Raji (cell line): ENCODE data around the gene TBC1D17.
A peak's percentile ranks its signal among the peaks of the same experiment; 100 is the strongest.

Experiments
- POLR2A ChIP-seq: IDR thresholded peaks from 2 replicates; pipeline ENCODE4 v1.6.1; 2011; ENCODE audit warnings: low read depth, low read length, control low read depth; ENCODE audit not compliant: insufficient read depth

TBC1D17 gene

DNA sequence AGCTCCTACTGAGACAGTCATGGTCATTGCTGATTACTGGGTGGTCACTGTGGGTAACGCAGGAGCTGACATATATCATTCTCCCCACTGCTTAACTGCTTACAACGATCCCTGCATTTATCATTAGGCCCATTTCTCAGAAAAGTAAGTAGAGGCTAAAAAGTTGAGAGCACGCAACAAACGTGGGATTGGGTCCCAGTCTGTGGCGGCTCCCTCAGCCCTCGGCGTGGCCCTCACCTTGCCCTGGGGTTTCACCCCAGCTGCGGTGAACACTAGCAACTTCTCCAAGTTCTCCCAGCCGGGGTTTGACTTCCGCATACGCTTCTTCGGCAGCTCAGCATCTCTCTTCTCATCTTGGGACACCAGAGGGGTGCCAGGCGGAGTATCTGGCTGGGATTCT is 12.6 kb upstream of the TBC1D17 start:
- no peak for TF ChIP-seq POLR2A

DNA sequence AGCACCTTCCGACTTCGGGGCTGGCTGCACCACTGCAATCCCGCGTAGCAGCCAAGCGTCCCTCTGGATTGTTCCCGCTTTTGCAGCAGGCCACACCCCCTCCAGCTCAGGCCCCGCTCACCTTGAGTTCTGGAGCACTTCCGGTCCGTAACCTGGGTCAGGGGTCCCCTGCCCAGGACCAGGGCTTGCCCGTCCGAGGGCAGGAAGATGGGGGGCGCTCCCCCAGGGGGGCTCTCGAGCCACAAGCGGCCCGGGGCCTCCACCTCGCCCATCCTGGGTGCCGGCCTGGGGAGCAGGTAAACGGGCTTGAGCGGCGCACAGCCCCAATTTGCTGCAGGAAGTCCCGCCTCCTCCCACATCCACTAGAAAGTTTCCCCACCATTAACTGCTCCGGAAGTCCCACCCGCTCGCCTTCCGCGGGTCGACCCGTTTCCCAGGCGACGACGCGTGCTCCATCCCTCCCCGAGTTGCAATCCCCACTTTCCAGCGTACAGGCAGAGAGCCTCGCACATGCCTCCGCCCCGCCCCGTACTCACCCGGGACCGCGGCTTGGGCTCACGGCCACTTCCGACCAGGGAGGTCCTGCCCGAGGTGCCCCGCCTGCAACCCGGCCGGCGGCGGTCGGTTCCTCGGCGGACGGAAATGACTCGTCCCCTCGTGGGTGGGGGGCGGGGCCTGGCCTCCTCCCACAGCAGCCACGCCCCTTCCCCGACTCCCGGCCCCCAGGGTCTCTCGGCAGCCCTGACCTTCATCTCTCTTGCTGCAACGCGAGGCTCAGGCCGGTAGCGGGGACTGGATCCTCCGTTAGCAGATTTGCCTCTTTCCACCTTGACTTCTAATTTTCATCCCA is 10.3 kb upstream of the TBC1D17 start, which contains the start of gene PNKP:
TSS of gene PNKP (minus strand) at position 644 of the 850 bp plus-strand sequence. CDS start at position 272, 372 bp downstream.
- peak; percentile 89 for TF ChIP-seq POLR2A

DNA sequence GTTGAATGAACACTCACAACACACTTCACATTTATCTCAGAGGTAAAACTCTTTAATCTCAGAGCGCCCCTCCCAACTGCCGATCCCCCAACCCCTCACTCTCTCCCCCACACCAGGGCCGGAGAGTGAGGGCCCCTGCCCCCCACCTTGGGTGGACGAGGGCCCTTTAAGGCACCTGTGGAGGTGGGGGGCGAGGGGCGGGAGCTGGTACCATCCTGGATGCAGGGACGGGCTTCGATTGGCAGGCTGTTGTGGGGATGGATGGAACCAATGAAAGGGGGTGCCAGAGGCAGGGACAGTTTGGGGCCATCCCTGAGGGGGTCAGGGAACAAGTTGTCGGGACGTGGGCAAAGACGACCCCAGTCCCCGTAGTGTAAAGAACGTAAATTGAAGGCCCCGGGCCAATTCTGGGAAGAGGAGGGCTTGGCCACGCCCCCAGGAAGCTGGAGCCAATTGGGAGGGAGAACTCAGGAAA is 8.5 kb upstream of the TBC1D17 start:
- TF ChIP-seq POLR2A = no peak

DNA sequence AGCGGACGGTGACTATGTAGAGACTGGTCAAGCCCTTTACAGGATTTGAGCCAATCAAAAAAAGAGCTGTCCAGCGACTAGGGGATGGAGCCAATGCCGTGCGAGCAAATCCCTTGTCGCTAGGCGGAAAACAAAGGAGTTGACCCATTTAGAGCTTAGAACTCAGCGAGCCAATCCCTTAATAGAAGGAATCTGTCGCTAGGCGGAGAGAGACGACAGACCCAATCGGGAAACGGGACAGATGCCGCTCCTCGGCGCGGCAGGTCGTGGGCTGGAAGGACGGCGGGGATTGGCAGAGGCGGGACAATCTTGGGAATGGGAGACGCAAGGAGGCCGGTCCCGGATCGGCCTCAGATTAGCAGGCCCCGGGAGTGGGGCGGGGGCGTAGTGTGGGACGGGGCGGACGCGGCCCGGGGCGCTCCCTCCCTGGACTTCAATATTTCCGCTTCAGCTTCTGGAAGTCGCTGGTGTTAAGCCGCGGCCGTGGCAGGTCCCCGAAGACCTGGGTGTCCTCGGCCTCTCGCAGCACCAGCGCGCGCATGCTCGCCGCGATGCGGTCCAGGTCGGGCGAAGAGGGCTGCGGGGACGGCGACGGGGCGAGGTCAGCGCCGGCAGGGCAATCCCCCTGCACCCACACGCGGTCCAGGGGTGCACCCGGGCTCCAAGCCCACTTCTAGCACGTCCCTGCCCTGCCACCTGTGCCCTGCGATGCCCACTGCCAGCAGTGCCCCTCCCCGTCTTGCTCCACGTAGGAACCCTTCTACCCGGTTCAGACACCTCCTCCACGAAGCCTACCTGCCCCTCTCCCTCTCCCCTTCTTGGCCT is 7.8 kb upstream of the TBC1D17 start:
- peak; percentile 66; the same call in 1 of the 2 replicates for TF ChIP-seq POLR2A

DNA sequence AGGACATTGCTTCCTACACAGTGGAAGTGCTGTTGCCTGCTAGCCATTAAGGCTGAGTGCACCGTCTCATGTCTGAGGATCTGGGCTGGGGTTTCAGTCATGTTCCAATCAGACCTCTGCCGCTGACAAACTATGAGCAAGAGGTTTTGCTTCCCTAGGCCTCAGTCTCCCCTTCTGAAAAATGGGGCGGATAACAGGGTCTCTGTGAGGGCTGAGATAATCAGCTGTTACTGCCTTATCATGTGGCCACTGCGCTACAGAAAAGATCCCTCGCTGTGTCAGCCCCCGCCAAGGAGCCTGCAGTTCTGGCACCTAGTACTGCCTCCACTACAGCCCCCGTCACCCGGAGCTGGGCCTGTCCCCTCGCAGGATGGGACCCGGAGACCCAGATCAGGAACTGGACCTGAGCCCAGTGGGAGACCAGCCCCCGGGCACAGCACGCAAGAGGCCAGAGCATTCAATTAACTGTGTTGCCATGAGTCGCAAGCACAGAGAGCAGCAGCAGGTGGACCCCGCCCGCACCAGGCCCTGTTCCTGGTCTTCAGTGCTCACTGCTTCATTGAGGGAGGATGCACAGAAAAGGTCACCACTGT is 7.1 kb upstream of the TBC1D17 start:
- TF ChIP-seq POLR2A = no peak

DNA sequence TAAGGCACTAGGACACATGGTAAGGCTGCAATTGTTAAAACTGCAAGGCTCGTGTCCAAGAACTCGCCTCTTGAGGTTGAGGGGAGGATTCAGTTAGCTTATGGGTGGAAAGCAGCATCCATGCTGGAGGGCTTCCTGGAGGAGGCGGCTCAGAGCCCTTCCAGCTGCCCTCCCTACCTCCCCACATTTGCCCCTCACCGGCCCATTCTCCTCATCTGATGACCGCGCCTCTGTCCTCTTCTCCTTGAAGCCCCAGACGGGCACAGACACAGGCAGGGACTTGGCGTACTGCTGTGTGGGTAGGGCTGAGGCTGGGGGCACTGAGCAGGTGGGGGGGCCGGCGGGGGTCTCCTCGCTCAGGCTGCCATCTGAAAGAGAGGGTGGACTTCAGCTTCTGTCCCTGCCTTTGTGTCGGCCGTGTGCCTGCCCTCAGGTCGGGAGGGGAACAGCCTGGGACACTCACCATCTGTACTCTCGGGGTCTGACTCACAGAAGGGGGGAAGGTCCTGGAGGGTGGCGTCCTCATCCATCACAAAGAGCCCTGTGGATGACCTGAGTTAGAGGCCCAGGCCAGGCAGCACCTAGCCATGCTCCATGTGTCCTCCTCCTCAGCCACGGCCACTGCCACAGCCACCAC is 6.0 kb upstream of the TBC1D17 start:
- no peak for TF ChIP-seq POLR2A

DNA sequence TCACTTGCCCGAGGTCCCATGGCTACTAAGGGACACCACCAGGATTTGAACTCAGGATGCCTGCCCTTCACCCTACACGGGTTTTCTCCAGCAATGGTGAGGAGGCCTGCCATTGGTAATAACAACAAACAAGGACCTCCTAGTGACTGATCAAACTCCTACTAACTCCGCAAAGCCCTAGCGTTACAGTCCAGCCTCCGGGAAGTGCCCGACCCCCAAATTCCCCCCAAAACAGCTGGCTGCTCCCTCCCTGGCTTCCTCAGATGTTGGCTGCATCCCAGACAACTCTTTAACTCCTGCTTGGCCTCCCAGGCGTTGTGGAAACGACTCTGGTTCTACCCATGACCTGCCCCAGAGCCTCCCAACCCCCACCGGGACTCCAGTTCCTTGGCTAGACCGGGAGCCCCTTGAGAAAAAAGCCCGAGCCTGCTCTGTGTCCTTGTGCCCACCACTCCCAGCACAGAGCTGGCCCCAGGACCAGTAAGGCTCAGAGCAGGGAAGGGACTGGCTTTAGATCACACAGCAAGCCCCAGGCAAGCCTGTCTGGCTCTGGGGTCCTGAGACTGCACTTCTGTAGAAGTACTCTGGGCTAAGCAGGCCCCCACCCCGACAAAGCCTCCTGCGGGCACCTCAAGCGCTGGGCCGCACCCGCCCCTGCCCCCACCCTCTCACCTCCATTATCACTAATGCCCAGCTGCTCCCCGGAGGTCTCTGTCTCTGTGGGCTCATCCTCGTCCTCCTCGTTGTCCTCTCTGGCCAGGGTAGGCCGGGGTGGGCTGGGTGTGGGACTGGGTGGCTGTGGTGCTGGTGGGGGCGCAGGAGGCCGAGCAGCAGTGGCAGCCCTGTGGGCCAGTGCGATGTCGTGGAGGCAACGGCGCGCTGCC is 5.0 kb upstream of the TBC1D17 start:
- TF ChIP-seq POLR2A = no peak

DNA sequence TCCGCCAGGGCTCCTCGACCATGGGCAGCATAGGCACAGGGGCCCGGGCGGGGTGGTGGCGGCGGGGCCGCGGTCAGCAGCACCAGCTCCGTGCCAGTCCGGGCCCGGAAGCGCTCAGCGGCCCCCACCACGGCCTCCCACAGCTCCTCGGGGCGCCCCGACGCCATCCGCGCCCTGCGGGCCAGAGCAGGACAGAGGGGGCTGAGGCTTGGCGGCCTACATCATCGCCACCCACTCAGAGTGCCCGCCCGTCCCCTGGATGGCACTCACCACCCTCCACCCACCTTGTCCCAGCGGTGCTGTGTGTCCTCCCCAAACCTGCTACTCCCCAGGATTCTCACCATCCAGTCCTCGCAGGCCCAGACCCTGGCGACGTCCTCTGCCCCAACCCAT is 4.4 kb upstream of the TBC1D17 start:
- TF ChIP-seq POLR2A = no peak

DNA sequence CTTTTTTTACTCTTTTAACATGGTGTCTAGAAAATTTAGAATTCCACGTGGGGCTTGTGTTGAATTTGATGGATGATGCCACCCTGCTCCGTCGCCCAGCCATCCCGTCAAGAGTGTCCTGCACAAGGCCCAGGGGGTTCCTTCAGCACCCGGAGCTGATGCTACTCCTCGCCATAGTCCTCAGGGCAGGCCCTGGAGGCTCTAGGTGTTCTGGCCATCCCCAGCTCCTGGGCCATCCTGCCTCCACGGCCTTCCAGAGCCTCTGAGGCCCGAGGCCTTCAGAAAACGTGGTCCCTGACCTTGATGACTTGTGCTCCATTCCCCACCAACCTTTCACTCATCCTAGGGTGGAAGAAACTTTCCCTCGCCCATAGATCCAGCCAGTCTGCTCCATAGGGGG is 3.7 kb upstream of the TBC1D17 start:
- no peak for TF ChIP-seq POLR2A

DNA sequence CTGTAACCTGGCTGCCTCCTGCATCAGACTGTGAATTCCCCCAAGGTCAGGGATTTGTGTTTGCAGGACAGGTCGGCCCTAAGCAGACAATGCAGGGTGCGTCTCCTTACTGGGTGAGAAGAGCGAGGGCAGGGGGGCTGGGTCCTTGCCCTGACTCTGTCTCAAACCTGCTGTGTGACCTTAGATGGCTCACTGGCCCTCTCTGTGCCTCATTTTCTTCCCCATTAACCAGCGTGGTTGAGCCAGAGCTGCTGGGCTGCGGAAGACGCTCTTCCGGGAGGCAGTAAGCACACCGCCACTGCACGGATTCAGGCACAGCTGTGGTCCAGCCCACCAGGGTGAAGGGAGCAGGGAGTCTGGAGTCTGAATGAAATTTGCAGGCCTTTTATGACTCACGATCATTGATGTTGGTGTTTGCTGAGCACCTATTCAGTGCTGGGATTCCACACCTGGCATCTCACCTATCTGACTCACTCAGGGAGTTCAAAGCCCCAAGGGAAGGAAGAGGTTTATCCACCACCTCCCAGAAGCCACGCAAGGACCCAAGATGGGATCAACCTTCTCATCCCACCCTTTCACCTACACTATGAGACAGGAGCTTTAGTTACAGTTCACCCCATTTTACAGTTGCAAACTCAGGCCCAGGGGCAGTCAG is 2.9 kb upstream of the TBC1D17 start:
- no peak for TF ChIP-seq POLR2A

DNA sequence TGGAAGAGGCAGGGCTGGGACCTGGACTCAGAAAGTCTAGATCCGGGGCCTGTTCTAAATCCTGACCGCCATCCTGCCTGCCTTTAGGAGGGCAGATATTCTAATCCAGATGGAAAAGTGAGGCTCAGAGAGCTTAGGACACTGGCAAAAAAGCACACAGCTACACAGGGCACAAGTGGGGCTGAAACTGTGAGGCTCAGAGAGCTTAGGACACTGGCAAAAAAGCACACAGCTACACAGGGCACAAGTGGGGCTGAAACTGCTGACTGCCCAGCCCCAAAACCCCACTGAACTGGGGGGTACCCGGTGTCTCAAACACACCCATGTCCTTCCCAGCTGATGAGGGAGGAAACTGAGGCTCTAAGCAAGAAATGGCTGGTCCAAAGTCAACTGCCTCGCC is 2.3 kb upstream of the TBC1D17 start:
- no peak for TF ChIP-seq POLR2A

DNA sequence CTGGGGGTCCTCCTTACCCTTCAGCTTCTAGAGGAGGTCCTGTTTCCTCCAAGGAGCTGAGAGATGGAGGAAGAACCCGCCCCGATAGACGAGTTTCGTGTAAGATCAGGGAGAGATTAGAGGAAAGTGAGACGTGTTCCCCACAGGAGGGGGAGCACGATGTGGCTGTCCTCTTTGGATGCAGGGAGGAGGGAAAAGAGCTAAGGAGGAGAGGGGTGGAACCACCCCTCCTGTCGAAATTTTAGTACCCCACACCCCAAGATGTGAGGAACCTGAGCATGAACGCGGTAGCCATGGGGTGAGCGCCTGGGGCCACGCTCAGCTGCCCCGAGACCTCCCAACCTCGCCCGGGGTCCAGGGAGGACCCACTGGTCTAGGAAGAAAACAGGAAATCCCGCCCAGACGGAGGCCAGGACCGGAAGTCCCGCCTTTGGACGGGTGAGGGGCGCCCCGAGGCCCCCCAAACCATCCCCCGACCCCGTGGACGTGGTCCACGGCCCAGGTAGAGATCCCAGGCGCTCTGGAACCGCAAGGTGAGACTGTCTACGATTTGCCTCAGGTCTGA is 1.6 kb upstream of the TBC1D17 start:
- peak; percentile 62; the same call in 1 of the 2 replicates for TF ChIP-seq POLR2A

DNA sequence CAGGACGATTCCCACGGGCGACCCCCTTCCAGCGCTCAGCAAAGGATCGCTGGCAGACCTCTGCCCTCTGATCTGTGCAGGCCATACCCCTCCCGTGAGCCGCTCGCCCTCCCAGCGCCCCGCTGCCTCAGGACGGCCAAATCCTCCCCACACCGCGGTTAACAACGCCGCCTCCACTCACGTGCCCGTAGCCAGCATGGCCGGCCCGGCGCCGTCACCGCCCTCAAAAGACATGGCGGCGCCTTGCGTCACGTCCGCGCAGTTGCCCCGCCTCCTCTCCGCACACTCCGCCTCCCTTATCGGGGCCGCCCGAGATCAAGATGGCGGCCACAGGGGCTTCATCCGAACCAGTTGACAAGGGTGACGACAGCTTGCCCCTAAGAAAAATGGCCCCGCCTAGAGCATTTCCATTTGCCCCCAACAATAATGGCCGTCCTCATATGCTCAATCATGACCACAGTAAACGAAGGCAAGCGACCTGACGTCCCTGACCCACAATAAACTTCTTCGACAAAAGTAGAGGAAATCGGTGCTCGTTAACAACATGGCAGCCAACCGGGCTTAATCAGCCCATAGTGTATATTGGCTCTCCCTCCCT is 981 bp upstream of the TBC1D17 start:
- TF ChIP-seq POLR2A = peak; percentile 64
